Endodermal cell (in vitro differentiated cells): Measurements from ENCODE around the gene TCF4. TPM values are rescaled to one million over a fixed set of nuclear protein-coding genes. Genes with fewer than 3 reads are reported as not detected.

Experiments used
- DNase-seq: peaks from one replicate; pipeline ENCODE4 v3.0.0-alpha.2; 2017
- H3K27ac ChIP-seq: 2 replicates; pipeline ENCODE4 v1.5.1; 2013; ENCODE audit warnings: mild to moderate bottlenecking, low read depth, low read length, moderate library complexity
- H3K27me3 ChIP-seq: 2 replicates; pipeline ENCODE4 v1.6.1; 2013; ENCODE audit warnings: mild to moderate bottlenecking, low read length, moderate library complexity; ENCODE audit not compliant: insufficient read depth, control insufficient read depth, poor library complexity, severe bottlenecking
- H3K36me3 ChIP-seq: 2 replicates; pipeline ENCODE4 v1.7.0; 2013; ENCODE audit warnings: mild to moderate bottlenecking, low read length, moderate library complexity; ENCODE audit not compliant: control insufficient read depth, insufficient read depth
- H3K4me1 ChIP-seq: one replicate; pipeline ENCODE4 v1.7.0; 2013; ENCODE audit warnings: low read length; ENCODE audit not compliant: control insufficient read depth, insufficient read depth
- H3K4me3 ChIP-seq: 2 replicates; pipeline ENCODE4 v1.5.1; 2013; ENCODE audit warnings: mild to moderate bottlenecking, low read length, moderate library complexity
- H3K9ac ChIP-seq: 2 replicates; pipeline ENCODE4 v1.6.1; 2013; ENCODE audit warnings: mild to moderate bottlenecking, low read length, moderate library complexity; ENCODE audit not compliant: poor library complexity, severe bottlenecking; ENCODE audit errors: extremely low read depth
- H3K9me3 ChIP-seq: 2 replicates; pipeline ENCODE4 v1.6.1; 2013; ENCODE audit warnings: mild to moderate bottlenecking, low read length, moderate library complexity; ENCODE audit not compliant: control insufficient read depth
- H3K27ac Mint-ChIP-seq: 2 replicates; pipeline ENCODE4 v1.8.0; 2020; ENCODE audit warnings: mixed read lengths
- H3K27me3 Mint-ChIP-seq: 2 replicates; pipeline ENCODE4 v1.8.0; 2021; ENCODE audit warnings: mild to moderate bottlenecking, mixed read lengths; ENCODE audit not compliant: insufficient read depth
- H3K36me3 Mint-ChIP-seq: 2 replicates; pipeline ENCODE4 v1.8.0; 2020; ENCODE audit warnings: low read depth, mixed read lengths
- H3K4me1 Mint-ChIP-seq: 2 replicates; pipeline ENCODE4 v1.8.0; 2020; ENCODE audit warnings: mixed read lengths
- H3K4me3 Mint-ChIP-seq: 2 replicates; pipeline ENCODE4 v1.8.0; 2020; ENCODE audit warnings: mild to moderate bottlenecking, moderate library complexity, mixed read lengths
- H3K9me3 Mint-ChIP-seq: 2 replicates; pipeline ENCODE4 v1.8.0; 2020; ENCODE audit warnings: mild to moderate bottlenecking, mixed read lengths
- WGBS, 2 experiments: methylation state at CpG; one replicate each; pipeline versions ENCODE4 v1.1.5 to v1.1.7; 2013; ENCODE audit warnings: missing lambda C conversion rate in 2 of 2, mixed read lengths in 1 of 2; ENCODE audit not compliant: insufficient coverage in 1 of 2, insufficient read length in 1 of 2; 5-methylcytosine and 5-hydroxymethylcytosine counted together
- total RNA-seq, 2 donors: library from RNA; stranded (reverse); fragmentation: NEBNext Ultra II Directional in 1 of 2; extraction: Animal tissue kit (Norgen Biotek cat#: 25700) in 1 of 2; gene quantifications; 2 replicates in 1 of 2; 3 replicates in 1 of 2; pipeline ENCODE4 v1.2.1, GENCODE V29; 2021
- TF ChIP-seq, protein P1 (sequence below): fragments of 200-600 bp; sonication (generic); conservative IDR thresholded peaks from 2 replicates; pipeline ENCODE4 v1.5.0; 2021; ENCODE audit warnings: antibody characterized with exemption, mild to moderate bottlenecking

The TCF4 gene
- total RNA-seq, 2 donors from 2014 or later = 40.4 to 58.5 TPM

DNA sequence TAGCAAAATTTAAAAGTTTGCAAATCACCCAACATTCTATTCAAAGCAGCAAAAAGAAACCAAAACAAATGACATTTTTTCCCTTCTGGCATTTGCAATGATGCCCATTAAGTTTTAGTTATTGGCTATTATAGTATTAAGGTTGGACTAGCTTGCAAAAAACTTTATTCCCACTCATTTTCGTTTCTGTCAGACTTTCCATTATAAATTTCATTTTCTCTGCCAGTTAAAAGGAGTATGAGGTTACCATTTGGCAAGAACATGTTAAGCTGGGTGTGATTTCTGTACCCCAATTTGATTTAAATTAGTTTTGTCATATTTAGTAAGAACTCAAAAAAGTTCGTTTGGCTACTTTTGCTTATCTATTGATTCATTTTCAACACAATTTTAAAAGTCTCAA, 187.9 kb downstream of the TCF4 start:
- Mint-ChIP-seq H3K27me3 (no peaks in the 10 kb centered on the region), H3K27ac (no peak overlapping the region), H3K4me3 (no peak overlapping the region), H3K36me3 (no peaks in the 10 kb centered on the region), H3K9me3 (no peaks in the 10 kb centered on the region), H3K4me1 (peaks cover 36% of the 10 kb centered on the region)
- no peaks in the 10 kb centered on the region for H3K27me3 ChIP-seq
- WGBS, 2 experiments = 100% methylated on average over 1 of the region's 2 CpGs; no CpG with 5 or more reads in 1 of the 2 experiments
- TF ChIP-seq, protein P1, sequence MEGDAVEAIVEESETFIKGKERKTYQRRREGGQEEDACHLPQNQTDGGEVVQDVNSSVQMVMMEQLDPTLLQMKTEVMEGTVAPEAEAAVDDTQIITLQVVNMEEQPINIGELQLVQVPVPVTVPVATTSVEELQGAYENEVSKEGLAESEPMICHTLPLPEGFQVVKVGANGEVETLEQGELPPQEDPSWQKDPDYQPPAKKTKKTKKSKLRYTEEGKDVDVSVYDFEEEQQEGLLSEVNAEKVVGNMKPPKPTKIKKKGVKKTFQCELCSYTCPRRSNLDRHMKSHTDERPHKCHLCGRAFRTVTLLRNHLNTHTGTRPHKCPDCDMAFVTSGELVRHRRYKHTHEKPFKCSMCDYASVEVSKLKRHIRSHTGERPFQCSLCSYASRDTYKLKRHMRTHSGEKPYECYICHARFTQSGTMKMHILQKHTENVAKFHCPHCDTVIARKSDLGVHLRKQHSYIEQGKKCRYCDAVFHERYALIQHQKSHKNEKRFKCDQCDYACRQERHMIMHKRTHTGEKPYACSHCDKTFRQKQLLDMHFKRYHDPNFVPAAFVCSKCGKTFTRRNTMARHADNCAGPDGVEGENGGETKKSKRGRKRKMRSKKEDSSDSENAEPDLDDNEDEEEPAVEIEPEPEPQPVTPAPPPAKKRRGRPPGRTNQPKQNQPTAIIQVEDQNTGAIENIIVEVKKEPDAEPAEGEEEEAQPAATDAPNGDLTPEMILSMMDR = no peak
- no peak overlapping the region for H3K9ac ChIP-seq
- H3K4me3 ChIP-seq = no peak overlapping the region
- H3K4me1 ChIP-seq = peaks cover 8% of the 10 kb centered on the region
- no peaks in the 10 kb centered on the region for H3K36me3 ChIP-seq
- DNase-seq = no peak
- no peaks in the 10 kb centered on the region for H3K9me3 ChIP-seq
- H3K27ac ChIP-seq = no peak overlapping the region

DNA sequence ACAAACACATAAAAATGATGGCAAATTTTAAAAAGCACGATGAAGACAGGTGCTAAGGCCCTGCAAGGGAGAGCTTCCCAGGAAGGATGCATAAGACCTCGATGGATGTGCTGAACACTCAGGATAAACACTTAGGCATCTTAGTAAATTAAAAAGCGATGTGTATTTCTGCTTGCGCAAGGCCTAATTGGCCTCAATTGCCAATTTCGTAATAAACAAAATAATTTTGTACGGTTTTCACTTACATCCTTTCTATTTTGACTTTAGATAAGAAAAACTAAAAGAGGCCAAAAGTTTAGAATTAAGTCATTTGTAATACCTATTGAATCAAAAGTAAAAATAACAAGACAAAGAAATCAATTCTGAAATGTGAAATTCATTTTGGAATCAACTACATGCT, 189.1 kb downstream of the TCF4 start:
- Mint-ChIP-seq H3K27ac (no peak overlapping the region), H3K4me3 (no peak overlapping the region), H3K9me3 (no peaks in the 10 kb centered on the region), H3K4me1 (peaks cover 33% of the 10 kb centered on the region), H3K36me3 (no peaks in the 10 kb centered on the region), H3K27me3 (no peaks in the 10 kb centered on the region)
- Histone ChIP-seq H3K4me1 (peaks cover 8% of the 10 kb centered on the region), H3K27me3 (no peaks in the 10 kb centered on the region), H3K4me3 (no peak overlapping the region), H3K9me3 (no peaks in the 10 kb centered on the region), H3K36me3 (no peaks in the 10 kb centered on the region), H3K9ac (no peak overlapping the region), H3K27ac (no peak overlapping the region)
- 94 to 95% methylated on average over 4 to 6 of the region's 6 CpGs for WGBS, 2 experiments
- no peak for DNase-seq
- TF ChIP-seq, protein P1 = no peak

DNA sequence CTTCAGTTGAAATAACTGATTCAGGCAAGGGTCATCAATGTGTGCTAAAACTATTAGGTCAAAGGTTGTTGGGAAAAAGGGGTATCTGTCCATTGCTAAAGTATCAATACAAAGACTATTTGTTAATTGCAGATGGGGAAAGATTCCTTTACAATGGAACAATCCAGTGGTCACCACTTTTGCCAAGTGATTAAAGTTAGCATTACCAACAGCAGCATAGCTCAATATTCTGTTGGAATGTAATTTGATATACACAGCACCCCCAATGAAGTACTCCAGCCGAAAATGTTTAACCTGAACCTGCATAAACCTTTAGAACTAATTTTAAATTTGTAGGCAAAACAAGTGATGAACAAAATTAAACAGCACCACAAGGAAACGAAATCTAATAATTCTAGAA, 191.0 kb downstream of the TCF4 start:
- Mint-ChIP-seq H3K4me1 (peaks cover 17% of the 10 kb centered on the region), H3K36me3 (no peaks in the 10 kb centered on the region), H3K27ac (no peak overlapping the region), H3K9me3 (no peaks in the 10 kb centered on the region), H3K4me3 (no peak overlapping the region), H3K27me3 (no peaks in the 10 kb centered on the region)
- Histone ChIP-seq H3K4me1 (peaks cover 7% of the 10 kb centered on the region), H3K36me3 (no peaks in the 10 kb centered on the region), H3K27me3 (no peaks in the 10 kb centered on the region), H3K4me3 (no peak overlapping the region), H3K9me3 (no peaks in the 10 kb centered on the region), H3K27ac (no peak overlapping the region), H3K9ac (no peak overlapping the region)
- TF ChIP-seq, protein P1 = no peak
- WGBS, 2 experiments = 80% methylated on average over 1 of the region's 2 CpGs; no CpG with 5 or more reads in 1 of the 2 experiments
- DNase-seq = no peak
